Forelimb muscle (tissue), 1 donor: ENCODE results near the gene MAPK11. TPM values are rescaled to one million over a fixed set of nuclear protein-coding genes. Genes with fewer than 3 reads are reported as not detected.

Source experiments
- DNase-seq: peaks from one replicate; pipeline ENCODE4 v3.0.0-alpha.2; 2013; ENCODE audit warnings: low read depth
- polyA plus RNA-seq: library from polyadenylated mRNA; unstranded; fragments of 120-200 nt; gene quantifications from one replicate; pipeline ENCODE4 v1.2.1, GENCODE V29; 2013; ENCODE audit not compliant: insufficient read length

Gene MAPK11
- polyA plus RNA-seq, result 5.6 TPM

DNA sequence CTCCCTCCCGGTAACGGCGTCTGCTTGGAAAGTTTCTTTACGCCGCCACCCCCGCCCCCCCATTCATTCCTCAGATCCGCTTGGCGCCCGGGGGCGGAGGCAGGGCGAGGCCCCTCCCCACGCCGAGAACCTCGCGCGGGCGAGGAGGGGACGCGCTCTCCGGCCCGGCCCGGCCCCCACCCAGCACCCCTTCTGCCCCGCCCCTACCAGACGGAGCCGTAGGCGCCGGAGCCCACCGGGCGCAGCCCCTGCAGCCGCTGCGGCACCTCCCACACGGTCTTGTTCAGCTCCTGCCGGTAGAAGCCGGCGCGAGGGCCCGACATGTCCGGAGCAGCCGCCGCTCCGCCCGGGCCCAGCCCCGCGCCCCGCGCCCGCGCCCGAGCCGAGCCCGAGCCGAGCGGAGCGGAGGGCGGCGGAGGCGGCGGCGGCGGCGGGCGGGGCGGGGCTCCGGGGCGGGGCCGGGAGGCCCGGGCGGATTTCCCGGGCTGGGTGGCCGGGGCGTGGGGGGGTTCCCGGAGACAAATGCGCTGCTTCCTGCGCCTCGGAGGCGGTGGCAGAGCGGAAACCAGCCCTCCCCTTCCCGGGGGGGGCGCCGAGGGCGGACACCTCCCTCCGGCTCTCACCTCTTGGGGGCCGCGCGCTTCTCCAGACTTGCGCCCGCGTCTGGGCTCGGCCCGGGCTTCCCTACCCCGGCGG is at the start of gene MAPK11:
Gene MAPK11, minus strand, starts transcription at position 411 of the 696 bp plus-strand sequence. Its CDS starts 88 bp downstream, at position 323.
- DNase-seq, result no peak

DNA sequence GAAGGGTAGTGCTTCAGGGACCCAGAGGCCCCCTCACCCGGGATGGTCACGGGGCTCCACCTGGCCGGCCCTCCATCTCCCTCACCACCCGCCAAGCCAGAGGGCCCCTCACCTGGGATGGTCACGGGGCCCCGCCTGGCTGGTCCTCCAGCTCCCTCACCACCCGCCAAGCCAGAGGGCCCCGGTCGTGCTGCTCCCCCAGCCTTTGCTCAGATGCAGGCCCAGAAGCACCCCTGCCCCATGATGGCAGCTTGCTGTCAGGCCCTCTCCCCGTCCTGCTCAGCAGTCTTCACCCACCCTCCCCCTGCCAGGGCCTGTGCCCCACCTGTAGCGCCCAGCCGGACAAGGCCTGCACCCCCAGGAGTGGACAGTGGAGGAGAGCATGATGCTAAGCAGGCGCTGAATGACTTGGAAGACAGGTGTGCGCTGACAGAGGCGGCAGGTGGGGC is 49.3 kb upstream of the MAPK11 start:
- no peak for DNase-seq

DNA sequence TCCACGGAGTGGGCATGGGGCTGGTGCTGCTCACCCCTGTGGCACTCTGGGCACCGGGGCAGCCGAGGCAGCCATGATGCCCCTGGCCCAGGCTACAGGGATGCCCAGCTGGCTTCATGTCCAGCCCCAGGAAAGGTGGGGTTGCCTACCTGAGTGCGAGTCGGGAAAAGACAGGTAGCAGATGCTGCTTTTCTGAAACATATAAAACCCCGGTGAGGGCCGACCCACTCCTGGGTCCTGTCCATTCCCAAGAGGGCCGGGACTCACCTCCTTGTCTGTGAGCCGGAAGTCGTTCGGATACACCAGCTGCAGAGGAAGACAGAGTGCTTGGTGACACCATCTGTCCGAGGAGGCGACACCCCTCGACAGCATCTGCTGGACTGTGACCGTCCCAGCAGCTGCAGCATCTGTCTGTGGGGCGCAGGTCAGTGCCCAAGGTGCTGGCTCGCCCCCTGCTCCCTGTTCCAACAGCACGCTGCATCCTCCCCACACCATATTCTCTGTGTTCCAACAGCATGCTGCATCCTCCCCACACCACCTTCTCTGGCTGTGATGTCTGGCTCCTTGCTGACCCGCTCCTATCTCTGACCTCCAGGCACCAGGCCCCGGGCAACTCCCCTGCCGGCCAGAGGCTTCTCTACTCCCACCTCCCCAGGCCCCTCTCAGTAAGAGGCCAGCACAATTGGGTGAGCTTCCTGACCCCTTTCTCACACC is 48.7 kb upstream of the MAPK11 start:
- DNase-seq, result no peak

DNA sequence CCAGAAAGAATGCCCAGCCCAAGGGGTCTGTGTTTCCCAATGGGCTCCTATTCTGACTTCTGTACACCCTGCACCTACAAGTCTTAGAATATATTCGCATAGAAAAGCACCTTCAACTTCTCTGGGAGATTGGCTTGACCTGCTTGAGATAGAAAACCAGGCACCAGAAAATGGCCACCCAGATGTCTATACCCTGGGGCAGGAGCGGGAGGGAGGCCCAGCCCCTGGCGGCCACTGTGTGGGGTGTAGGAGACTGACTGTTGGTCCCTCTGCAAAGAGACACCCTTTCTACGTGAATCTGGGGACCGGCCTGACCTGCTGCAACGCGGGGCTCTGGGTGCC is 48.1 kb upstream of the MAPK11 start:
- DNase-seq, result no peak

- DNase-seq, result no peak
Measured at GRCh38 chr22:50317674-50318073, 47.5 kb upstream of the MAPK11 start.

GRCh38 chr22:50317178-50317577 is 47.0 kb upstream of the MAPK11 start:
- no peak for DNase-seq

- DNase-seq, result no peak
Measured at GRCh38 chr22:50316114-50317065, 46.2 kb upstream of the MAPK11 start.

- no peak for DNase-seq
Measured at GRCh38 chr22:50315289-50316113, 45.3 kb upstream of the MAPK11 start.

GRCh38 chr22:50314455-50315288 is 44.5 kb upstream of the MAPK11 start:
- no peak for DNase-seq

GRCh38 chr22:50314081-50314454 is 43.9 kb upstream of the MAPK11 start:
- no peak for DNase-seq

- DNase-seq, result no peak
Measured at GRCh38 chr22:50313600-50313999, 43.4 kb upstream of the MAPK11 start.

GRCh38 chr22:50313021-50313420 is 42.8 kb upstream of the MAPK11 start:
- no peak for DNase-seq

DNA sequence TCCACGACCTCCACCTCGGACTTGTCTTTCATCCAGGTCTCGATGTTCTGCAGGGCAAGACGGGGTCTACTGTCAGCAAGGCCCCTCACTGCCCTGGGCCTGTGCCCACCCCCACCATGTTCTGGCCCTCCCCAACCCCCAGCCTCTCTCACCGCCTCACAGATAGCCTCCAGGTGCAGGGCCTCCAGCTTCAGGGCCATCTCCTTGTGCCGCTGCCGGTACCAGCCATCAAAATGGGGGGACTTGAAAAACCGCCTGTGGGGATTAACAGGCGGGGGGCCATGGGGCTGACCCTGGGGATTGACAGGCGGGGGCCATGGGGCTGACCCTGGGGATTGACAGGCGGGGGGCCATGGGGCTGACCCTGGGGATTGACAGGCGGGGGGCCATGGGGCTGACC is 42.2 kb upstream of the MAPK11 start:
- DNase-seq, result no peak

GRCh38 chr22:50311606-50312351 is 41.6 kb upstream of the MAPK11 start:
- no peak for DNase-seq

- no peak for DNase-seq
Measured at GRCh38 chr22:50310949-50311444, 40.8 kb upstream of the MAPK11 start.

- DNase-seq, result no peak
Measured at GRCh38 chr22:50310031-50310722, 40.0 kb upstream of the MAPK11 start.

DNA sequence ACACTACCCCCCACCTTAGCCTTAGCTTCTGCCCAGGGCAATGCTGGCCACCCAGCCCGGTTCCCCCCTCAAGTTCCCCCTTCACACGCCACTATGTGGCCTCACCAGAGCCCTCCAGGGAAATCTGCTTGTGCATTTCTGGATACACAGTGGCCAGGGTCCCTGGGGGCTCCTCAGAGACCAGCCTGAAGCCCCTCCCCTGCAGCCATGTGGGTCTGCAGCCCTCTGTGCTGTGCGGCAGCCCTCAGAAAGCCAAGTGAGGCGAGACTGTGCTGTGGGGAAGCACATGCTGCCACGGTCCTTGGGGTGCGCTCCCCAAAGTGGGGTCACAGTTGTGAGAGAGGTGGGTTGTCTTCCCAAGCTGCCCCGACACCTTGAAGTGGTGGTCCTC is 39.4 kb upstream of the MAPK11 start:
- DNase-seq, result no peak

DNA sequence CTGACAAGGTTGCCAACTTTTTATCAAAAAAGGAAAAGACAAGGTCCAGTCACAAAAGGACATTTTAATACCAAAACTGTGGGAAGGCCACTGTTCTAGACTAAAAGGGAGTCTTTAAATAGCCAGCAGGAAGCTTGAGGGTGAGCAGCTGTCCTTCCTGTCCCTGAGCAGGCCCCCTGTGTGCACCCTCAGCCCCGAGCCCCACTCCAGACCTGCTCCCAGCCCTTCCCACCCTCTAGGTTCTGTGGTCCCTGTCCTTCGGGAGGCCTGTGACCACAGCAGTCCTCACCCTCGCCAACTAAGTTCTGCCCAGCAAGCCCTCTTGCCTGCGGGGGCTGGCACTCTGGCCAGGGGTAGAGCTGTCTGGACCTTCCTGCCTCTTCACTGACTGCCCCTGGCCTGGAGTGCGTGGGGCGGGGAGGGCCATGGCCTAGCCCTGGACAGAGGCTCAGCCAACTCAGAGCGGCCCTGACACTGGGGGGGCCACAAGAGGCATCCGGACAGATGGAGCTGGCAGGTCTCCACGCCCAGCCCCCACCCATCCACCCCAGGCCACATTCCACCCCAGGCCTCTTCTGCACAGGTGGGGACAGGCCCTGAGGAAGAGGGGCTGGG is 38.9 kb upstream of the MAPK11 start:
- DNase-seq, result no peak

GRCh38 chr22:50308597-50308935 is 38.4 kb upstream of the MAPK11 start:
- DNase-seq, result no peak
